ENCODE measurements around the gene SEMA3A. TPM values are rescaled to one million over a fixed set of nuclear protein-coding genes. Genes with fewer than 3 reads are reported as not detected.

SEMA3A gene
- polyA plus RNA-seq, 1 donor from 2014 or later = 22.8 TPM

- H3K4me2 ChIP-seq (ENCODE audit: low read length) = no peak overlapping the region
- H3K36me3 ChIP-seq (ENCODE audit: insufficient read depth, low read length) = no peaks in the 10 kb centered on the region
- H3K9me3 ChIP-seq (ENCODE audit: low read length) = no peaks in the 10 kb centered on the region
- H3K27me3 ChIP-seq (ENCODE audit: insufficient read depth, low read depth, low read length) = no peaks in the 10 kb centered on the region
- H3K9ac ChIP-seq (ENCODE audit: low read length) = no peak overlapping the region
- H3K27ac ChIP-seq (ENCODE audit: low read length) = no peak overlapping the region
- no peaks in the 10 kb centered on the region for H3F3A ChIP-seq (ENCODE audit: insufficient read depth, low read length, poor library complexity, severe bottlenecking)
- no peaks in the 10 kb centered on the region for H3K79me2 ChIP-seq (replicated peaks; ENCODE audit: insufficient read depth, low read length)
- H3K4me3 ChIP-seq (ENCODE audit: low read length) = no peak overlapping the region
- no peak for TF ChIP-seq CTCF (IDR thresholded peaks at IDR 0.05; ENCODE audit: poor library complexity, severe bottlenecking)
- TF ChIP-seq EP300 (conservative IDR thresholded peaks at IDR 0.05; ENCODE audit: poor library complexity, severe bottlenecking) = no peak
- no peak for TF ChIP-seq POLR2AphosphoS5 (IDR thresholded peaks at IDR 0.05)
- no peak for TF ChIP-seq RAD21 (conservative IDR thresholded peaks at IDR 0.05)
- no peak for TF ChIP-seq TAF1 (IDR thresholded peaks at IDR 0.05; ENCODE audit: low read depth)
- TF ChIP-seq REST (IDR thresholded peaks at IDR 0.05; ENCODE audit: borderline replicate concordance) = no peak
- TF ChIP-seq EZH2 (IDR thresholded peaks at IDR 0.05; ENCODE audit: borderline replicate concordance, insufficient read depth, low read length, poor library complexity, severe bottlenecking) = no peak
- no peak for TF ChIP-seq SMC3 (conservative IDR thresholded peaks at IDR 0.05; ENCODE audit: poor library complexity)
- TF ChIP-seq MXI1 (conservative IDR thresholded peaks at IDR 0.05; ENCODE audit: poor library complexity, severe bottlenecking) = no peak
- no peak overlapping the region for H2AFZ ChIP-seq (ENCODE audit: low read depth, low read length)
- H3K9me2 ChIP-seq (ENCODE audit: insufficient read depth, low read length) = no peaks in the 10 kb centered on the region
- H4K20me1 ChIP-seq (ENCODE audit: insufficient read depth) = no peaks in the 10 kb centered on the region
These were observed 35.2 kb downstream of the SEMA3A start for GRCh38 chr7:84159435-84159834.

- TF ChIP-seq EZH2 (IDR thresholded peaks at IDR 0.05; ENCODE audit: borderline replicate concordance, insufficient read depth, low read length, poor library complexity, severe bottlenecking) (no peak), CTCF (IDR thresholded peaks at IDR 0.05; ENCODE audit: poor library complexity, severe bottlenecking) (no peak), TAF1 (IDR thresholded peaks at IDR 0.05; ENCODE audit: low read depth) (no peak), REST (IDR thresholded peaks at IDR 0.05; ENCODE audit: borderline replicate concordance) (no peak), SMC3 (conservative IDR thresholded peaks at IDR 0.05; ENCODE audit: poor library complexity) (no peak), RAD21 (conservative IDR thresholded peaks at IDR 0.05) (no peak), EP300 (conservative IDR thresholded peaks at IDR 0.05; ENCODE audit: poor library complexity, severe bottlenecking) (no peak), MXI1 (conservative IDR thresholded peaks at IDR 0.05; ENCODE audit: poor library complexity, severe bottlenecking) (no peak), POLR2AphosphoS5 (IDR thresholded peaks at IDR 0.05) (no peak)
- Histone ChIP-seq H3K79me2 (replicated peaks; ENCODE audit: insufficient read depth, low read length) (no peaks in the 10 kb centered on the region), H3F3A (ENCODE audit: insufficient read depth, low read length, poor library complexity, severe bottlenecking) (no peaks in the 10 kb centered on the region), H2AFZ (ENCODE audit: low read depth, low read length) (no peak overlapping the region), H3K4me2 (ENCODE audit: low read length) (no peak overlapping the region), H3K27ac (ENCODE audit: low read length) (no peak overlapping the region), H3K4me3 (ENCODE audit: low read length) (no peak overlapping the region), H4K20me1 (ENCODE audit: insufficient read depth) (no peaks in the 10 kb centered on the region), H3K9ac (ENCODE audit: low read length) (no peak overlapping the region), H3K27me3 (ENCODE audit: insufficient read depth, low read depth, low read length) (no peaks in the 10 kb centered on the region), H3K9me3 (ENCODE audit: low read length) (no peaks in the 10 kb centered on the region), H3K36me3 (ENCODE audit: insufficient read depth, low read length) (no peaks in the 10 kb centered on the region), H3K9me2 (ENCODE audit: insufficient read depth, low read length) (no peaks in the 10 kb centered on the region)
These were observed 37.4 kb downstream of the SEMA3A start for GRCh38 chr7:84157171-84157570.

All from neural cell (in vitro differentiated cells).